Measurements from ENCODE around the gene IFT57.

The IFT57 gene

GRCh38 chr3:108241146-108241545, 18.9 kb upstream of the IFT57 start:
- Histone ChIP-seq H3K9me3 (ENCODE audit: control insufficient read depth, low read length) (no peaks in the 10 kb centered on the region), H3K36me3 (ENCODE audit: control insufficient read depth, insufficient read depth, low read length, severe bottlenecking) (no peaks in the 10 kb centered on the region), H3K4me3 (ENCODE audit: low read length) (no peak overlapping the region), H3K9ac (ENCODE audit: low read length) (no peak overlapping the region), H3K4me1 (ENCODE audit: control insufficient read depth, insufficient read depth, low read length) (no peaks in the 10 kb centered on the region), H3K27me3 (replicated peaks; ENCODE audit: control insufficient read depth, insufficient read depth, low read length) (no peaks in the 10 kb centered on the region)
- DNase-seq (ENCODE audit: low read depth) = no peak

- H3K9ac ChIP-seq (ENCODE audit: low read length) = no peak overlapping the region
- no peak overlapping the region for H3K4me3 ChIP-seq (ENCODE audit: low read length)
- H3K36me3 ChIP-seq (ENCODE audit: control insufficient read depth, insufficient read depth, low read length, severe bottlenecking) = no peaks in the 10 kb centered on the region
- no peak for DNase-seq (ENCODE audit: low read depth)
- no peaks in the 10 kb centered on the region for H3K27me3 ChIP-seq (replicated peaks; ENCODE audit: control insufficient read depth, insufficient read depth, low read length)
- H3K4me1 ChIP-seq (ENCODE audit: control insufficient read depth, insufficient read depth, low read length) = no peaks in the 10 kb centered on the region
- H3K9me3 ChIP-seq (ENCODE audit: control insufficient read depth, low read length) = no peaks in the 10 kb centered on the region
Observed at GRCh38 chr3:108239082-108239481, 16.9 kb upstream of the IFT57 start.

GRCh38 chr3:108235290-108235689, 13.1 kb upstream of the IFT57 start:
- DNase-seq (ENCODE audit: low read depth) = no peak
- no peaks in the 10 kb centered on the region for H3K27me3 ChIP-seq (replicated peaks; ENCODE audit: control insufficient read depth, insufficient read depth, low read length)
- H3K4me1 ChIP-seq (ENCODE audit: control insufficient read depth, insufficient read depth, low read length) = no peaks in the 10 kb centered on the region
- no peak overlapping the region for H3K4me3 ChIP-seq (ENCODE audit: low read length)
- H3K36me3 ChIP-seq (ENCODE audit: control insufficient read depth, insufficient read depth, low read length, severe bottlenecking) = no peaks in the 10 kb centered on the region
- H3K9me3 ChIP-seq (ENCODE audit: control insufficient read depth, low read length) = no peaks in the 10 kb centered on the region
- H3K9ac ChIP-seq (ENCODE audit: low read length) = no peak overlapping the region

- DNase-seq (ENCODE audit: low read depth) = no peak
- Histone ChIP-seq H3K4me3 (ENCODE audit: low read length) (no peak overlapping the region), H3K27me3 (replicated peaks; ENCODE audit: control insufficient read depth, insufficient read depth, low read length) (no peaks in the 10 kb centered on the region), H3K9ac (ENCODE audit: low read length) (no peak overlapping the region), H3K36me3 (ENCODE audit: control insufficient read depth, insufficient read depth, low read length, severe bottlenecking) (no peaks in the 10 kb centered on the region), H3K9me3 (ENCODE audit: control insufficient read depth, low read length) (no peaks in the 10 kb centered on the region), H3K4me1 (ENCODE audit: control insufficient read depth, insufficient read depth, low read length) (no peaks in the 10 kb centered on the region)
Observed at GRCh38 chr3:108234387-108234957, 12.2 kb upstream of the IFT57 start.

- no peaks in the 10 kb centered on the region for H3K36me3 ChIP-seq (ENCODE audit: control insufficient read depth, insufficient read depth, low read length, severe bottlenecking)
- no peak for DNase-seq (ENCODE audit: low read depth)
- H3K9me3 ChIP-seq (ENCODE audit: control insufficient read depth, low read length) = no peaks in the 10 kb centered on the region
- no peak overlapping the region for H3K9ac ChIP-seq (ENCODE audit: low read length)
- peaks cover 9% of the 10 kb centered on the region for H3K4me1 ChIP-seq (ENCODE audit: control insufficient read depth, insufficient read depth, low read length)
- no peak overlapping the region for H3K4me3 ChIP-seq (ENCODE audit: low read length)
- no peaks in the 10 kb centered on the region for H3K27me3 ChIP-seq (replicated peaks; ENCODE audit: control insufficient read depth, insufficient read depth, low read length)
Observed at GRCh38 chr3:108228286-108228685, 6.1 kb upstream of the IFT57 start.

- DNase-seq (ENCODE audit: low read depth) = no peak
- Histone ChIP-seq H3K9ac (ENCODE audit: low read length) (no peak overlapping the region), H3K4me1 (ENCODE audit: control insufficient read depth, insufficient read depth, low read length) (peaks cover 16% of the 10 kb centered on the region), H3K4me3 (ENCODE audit: low read length) (no peak overlapping the region), H3K9me3 (ENCODE audit: control insufficient read depth, low read length) (no peaks in the 10 kb centered on the region), H3K27me3 (replicated peaks; ENCODE audit: control insufficient read depth, insufficient read depth, low read length) (no peaks in the 10 kb centered on the region), H3K36me3 (ENCODE audit: control insufficient read depth, insufficient read depth, low read length, severe bottlenecking) (no peaks in the 10 kb centered on the region)
Observed at GRCh38 chr3:108227131-108227530, 4.9 kb upstream of the IFT57 start.

- no peak overlapping the region for H3K4me3 ChIP-seq (ENCODE audit: low read length)
- H3K36me3 ChIP-seq (ENCODE audit: control insufficient read depth, insufficient read depth, low read length, severe bottlenecking) = no peaks in the 10 kb centered on the region
- no peak overlapping the region for H3K9ac ChIP-seq (ENCODE audit: low read length)
- peaks cover 22% of the 10 kb centered on the region for H3K4me1 ChIP-seq (ENCODE audit: control insufficient read depth, insufficient read depth, low read length)
- no peaks in the 10 kb centered on the region for H3K9me3 ChIP-seq (ENCODE audit: control insufficient read depth, low read length)
- H3K27me3 ChIP-seq (replicated peaks; ENCODE audit: control insufficient read depth, insufficient read depth, low read length) = no peaks in the 10 kb centered on the region
- DNase-seq (ENCODE audit: low read depth) = no peak
Observed at GRCh38 chr3:108225221-108225620, 3.0 kb upstream of the IFT57 start.

- Histone ChIP-seq H3K36me3 (ENCODE audit: control insufficient read depth, insufficient read depth, low read length, severe bottlenecking) (no peaks in the 10 kb centered on the region), H3K27me3 (replicated peaks; ENCODE audit: control insufficient read depth, insufficient read depth, low read length) (no peaks in the 10 kb centered on the region), H3K9ac (ENCODE audit: low read length) (peak overlapping the region; percentile 35), H3K4me1 (ENCODE audit: control insufficient read depth, insufficient read depth, low read length) (peaks cover 29% of the 10 kb centered on the region), H3K9me3 (ENCODE audit: control insufficient read depth, low read length) (no peaks in the 10 kb centered on the region), H3K4me3 (ENCODE audit: low read length) (no peak overlapping the region)
- DNase-seq (ENCODE audit: low read depth) = peak; percentile 72
Observed at GRCh38 chr3:108223928-108224327, 1.7 kb upstream of the IFT57 start.

- H3K4me3 ChIP-seq (ENCODE audit: low read length) = peak overlapping the region; percentile 98
- no peaks in the 10 kb centered on the region for H3K27me3 ChIP-seq (replicated peaks; ENCODE audit: control insufficient read depth, insufficient read depth, low read length)
- DNase-seq (ENCODE audit: low read depth) = peak; percentile 45
- H3K9me3 ChIP-seq (ENCODE audit: control insufficient read depth, low read length) = no peaks in the 10 kb centered on the region
- H3K9ac ChIP-seq (ENCODE audit: low read length) = peak overlapping the region; percentile 90
- peaks cover 36% of the 10 kb centered on the region for H3K4me1 ChIP-seq (ENCODE audit: control insufficient read depth, insufficient read depth, low read length)
- H3K36me3 ChIP-seq (ENCODE audit: control insufficient read depth, insufficient read depth, low read length, severe bottlenecking) = no peaks in the 10 kb centered on the region
Observed at GRCh38 chr3:108222853-108223565, 785 bp upstream of the IFT57 start.

GRCh38 chr3:108221393-108221792, 831 bp downstream of the IFT57 start:
- H3K4me1 ChIP-seq (ENCODE audit: control insufficient read depth, insufficient read depth, low read length) = peaks cover 36% of the 10 kb centered on the region
- no peaks in the 10 kb centered on the region for H3K36me3 ChIP-seq (ENCODE audit: control insufficient read depth, insufficient read depth, low read length, severe bottlenecking)
- DNase-seq (ENCODE audit: low read depth) = peak; percentile 34
- peak overlapping the region; percentile 90 for H3K9ac ChIP-seq (ENCODE audit: low read length)
- H3K27me3 ChIP-seq (replicated peaks; ENCODE audit: control insufficient read depth, insufficient read depth, low read length) = no peaks in the 10 kb centered on the region
- peak overlapping the region; percentile 98 for H3K4me3 ChIP-seq (ENCODE audit: low read length)
- no peaks in the 10 kb centered on the region for H3K9me3 ChIP-seq (ENCODE audit: control insufficient read depth, low read length)

GRCh38 chr3:108219336-108219735, 2.9 kb downstream of the IFT57 start:
- H3K9me3 ChIP-seq (ENCODE audit: control insufficient read depth, low read length) = no peaks in the 10 kb centered on the region
- peaks cover 36% of the 10 kb centered on the region for H3K4me1 ChIP-seq (ENCODE audit: control insufficient read depth, insufficient read depth, low read length)
- no peaks in the 10 kb centered on the region for H3K27me3 ChIP-seq (replicated peaks; ENCODE audit: control insufficient read depth, insufficient read depth, low read length)
- H3K4me3 ChIP-seq (ENCODE audit: low read length) = no peak overlapping the region
- no peak for DNase-seq (ENCODE audit: low read depth)
- H3K36me3 ChIP-seq (ENCODE audit: control insufficient read depth, insufficient read depth, low read length, severe bottlenecking) = no peaks in the 10 kb centered on the region
- no peak overlapping the region for H3K9ac ChIP-seq (ENCODE audit: low read length)

GRCh38 chr3:108218811-108219210, 3.4 kb downstream of the IFT57 start:
- Histone ChIP-seq H3K27me3 (replicated peaks; ENCODE audit: control insufficient read depth, insufficient read depth, low read length) (no peaks in the 10 kb centered on the region), H3K36me3 (ENCODE audit: control insufficient read depth, insufficient read depth, low read length, severe bottlenecking) (peaks cover 4% of the 10 kb centered on the region), H3K9ac (ENCODE audit: low read length) (no peak overlapping the region), H3K9me3 (ENCODE audit: control insufficient read depth, low read length) (no peaks in the 10 kb centered on the region), H3K4me1 (ENCODE audit: control insufficient read depth, insufficient read depth, low read length) (peaks cover 32% of the 10 kb centered on the region), H3K4me3 (ENCODE audit: low read length) (peak overlapping the region; percentile 52)
- DNase-seq (ENCODE audit: low read depth) = peak; percentile 56
